ENCODE data around the gene C17orf75. TPM values are rescaled to one million over a fixed set of nuclear protein-coding genes. Genes with fewer than 3 reads are reported as not detected.
"Not testable (repeated sequence)": the region's sequence is repeated elsewhere in the genome, so short reads cannot be mapped to it uniquely, and the experiment has no call there.

Gene C17orf75
- total RNA-seq, 1 donor from 2014 or later: 33.9 TPM

DNA sequence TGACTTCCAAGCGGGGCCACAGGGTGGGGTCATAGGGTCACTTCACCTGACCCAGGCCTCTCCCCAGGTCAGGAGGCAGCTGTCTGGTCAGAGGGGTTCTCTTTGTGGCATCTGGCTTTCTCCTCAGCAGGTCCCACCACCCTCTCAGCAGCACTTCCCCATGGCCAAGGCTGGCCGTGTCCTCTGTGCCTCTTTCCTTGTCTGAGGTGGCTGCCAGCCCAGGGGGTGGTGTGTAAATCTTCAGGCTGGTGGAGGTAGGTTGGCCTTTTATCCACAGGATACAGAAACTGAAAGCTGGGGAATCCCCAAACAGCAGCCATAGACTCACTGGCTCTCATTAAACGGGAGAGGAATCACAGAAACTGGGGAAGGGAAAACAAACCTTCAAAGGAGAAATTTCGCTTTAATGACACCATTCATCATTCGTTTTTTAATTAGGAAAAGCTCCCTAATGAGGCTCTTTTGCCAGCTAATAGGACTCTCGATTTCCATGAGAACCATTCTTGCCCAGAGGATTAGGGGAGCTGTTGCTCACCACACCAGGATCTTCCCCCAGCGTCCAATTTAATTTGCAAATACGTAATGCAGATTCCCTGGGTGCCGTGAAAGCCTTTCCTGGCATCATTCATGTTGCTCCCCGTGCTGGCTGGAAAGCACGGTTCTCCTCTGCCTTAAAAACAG lies 18.0 kb downstream of the C17orf75 start:
- Histone ChIP-seq H3K27me3 (ENCODE audit: control insufficient read depth, insufficient read depth, low read length) (no peaks in the 10 kb centered on the region), H3K4me3 (ENCODE audit: low read depth, low read length) (no peak overlapping the region), H3K36me3 (ENCODE audit: control insufficient read depth, insufficient read depth, low read length) (no peaks in the 10 kb centered on the region)
- TF ChIP-seq, protein P1, sequence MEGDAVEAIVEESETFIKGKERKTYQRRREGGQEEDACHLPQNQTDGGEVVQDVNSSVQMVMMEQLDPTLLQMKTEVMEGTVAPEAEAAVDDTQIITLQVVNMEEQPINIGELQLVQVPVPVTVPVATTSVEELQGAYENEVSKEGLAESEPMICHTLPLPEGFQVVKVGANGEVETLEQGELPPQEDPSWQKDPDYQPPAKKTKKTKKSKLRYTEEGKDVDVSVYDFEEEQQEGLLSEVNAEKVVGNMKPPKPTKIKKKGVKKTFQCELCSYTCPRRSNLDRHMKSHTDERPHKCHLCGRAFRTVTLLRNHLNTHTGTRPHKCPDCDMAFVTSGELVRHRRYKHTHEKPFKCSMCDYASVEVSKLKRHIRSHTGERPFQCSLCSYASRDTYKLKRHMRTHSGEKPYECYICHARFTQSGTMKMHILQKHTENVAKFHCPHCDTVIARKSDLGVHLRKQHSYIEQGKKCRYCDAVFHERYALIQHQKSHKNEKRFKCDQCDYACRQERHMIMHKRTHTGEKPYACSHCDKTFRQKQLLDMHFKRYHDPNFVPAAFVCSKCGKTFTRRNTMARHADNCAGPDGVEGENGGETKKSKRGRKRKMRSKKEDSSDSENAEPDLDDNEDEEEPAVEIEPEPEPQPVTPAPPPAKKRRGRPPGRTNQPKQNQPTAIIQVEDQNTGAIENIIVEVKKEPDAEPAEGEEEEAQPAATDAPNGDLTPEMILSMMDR (IDR thresholded peaks at IDR 0.05; ENCODE audit: insufficient read depth, low read length, poor library complexity, severe bottlenecking): no peak
- DNase-seq (ENCODE audit: low read depth): no peak

DNA sequence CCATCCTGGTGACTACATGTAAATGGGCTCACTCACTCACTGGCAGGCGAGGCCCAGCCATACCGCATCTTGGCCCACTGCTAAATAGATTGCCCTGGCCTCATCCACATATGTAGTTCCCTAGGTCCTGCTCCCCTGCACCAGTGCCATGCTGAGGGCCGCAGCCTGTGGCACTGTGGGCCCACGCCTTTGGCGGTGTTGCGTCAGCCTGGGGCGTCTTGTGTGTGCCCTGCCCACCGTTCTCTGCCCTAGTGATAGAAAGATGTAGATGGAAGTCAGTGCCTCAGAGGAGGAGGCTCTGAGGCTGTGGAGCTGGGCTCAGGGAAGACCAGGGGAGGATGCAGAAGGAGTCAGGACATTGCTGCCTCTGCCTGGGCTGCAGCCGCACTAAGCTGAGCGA lies 18.9 kb downstream of the C17orf75 start:
- DNase-seq (ENCODE audit: low read depth): no peak
- TF ChIP-seq, protein P1 (IDR thresholded peaks at IDR 0.05; ENCODE audit: insufficient read depth, low read length, poor library complexity, severe bottlenecking): no peak
- no peaks in the 10 kb centered on the region for H3K36me3 ChIP-seq (ENCODE audit: control insufficient read depth, insufficient read depth, low read length)
- no peak overlapping the region for H3K4me3 ChIP-seq (ENCODE audit: low read depth, low read length)
- H3K27me3 ChIP-seq (ENCODE audit: control insufficient read depth, insufficient read depth, low read length): peaks cover 2% of the 10 kb centered on the region

DNA sequence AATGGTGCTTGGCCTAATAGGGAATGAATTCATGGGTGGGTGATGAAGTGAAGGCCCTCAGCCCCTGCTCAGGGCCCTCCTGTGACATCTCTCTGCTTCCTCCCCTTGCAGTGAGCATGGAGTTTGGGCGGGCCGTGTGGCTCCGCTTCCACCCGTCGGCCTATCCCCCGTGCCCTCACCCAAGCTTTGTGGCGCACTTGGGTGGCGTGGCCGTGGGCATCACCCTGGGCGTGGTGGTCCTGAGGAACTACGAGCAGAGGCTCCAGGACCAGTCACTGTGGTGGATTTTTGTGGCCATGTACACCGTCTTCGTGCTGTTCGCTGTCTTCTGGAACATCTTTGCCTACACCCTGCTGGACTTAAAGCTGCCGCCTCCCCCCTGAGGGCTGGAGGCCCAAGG lies 21.1 kb downstream of the C17orf75 start:
- no peak overlapping the region for H3K4me3 ChIP-seq (ENCODE audit: low read depth, low read length)
- TF ChIP-seq, protein P1 (IDR thresholded peaks at IDR 0.05; ENCODE audit: insufficient read depth, low read length, poor library complexity, severe bottlenecking): no peak
- peaks cover 2% of the 10 kb centered on the region for H3K27me3 ChIP-seq (ENCODE audit: control insufficient read depth, insufficient read depth, low read length)
- no peaks in the 10 kb centered on the region for H3K36me3 ChIP-seq (ENCODE audit: control insufficient read depth, insufficient read depth, low read length)
- no peak for DNase-seq (ENCODE audit: low read depth)

DNA sequence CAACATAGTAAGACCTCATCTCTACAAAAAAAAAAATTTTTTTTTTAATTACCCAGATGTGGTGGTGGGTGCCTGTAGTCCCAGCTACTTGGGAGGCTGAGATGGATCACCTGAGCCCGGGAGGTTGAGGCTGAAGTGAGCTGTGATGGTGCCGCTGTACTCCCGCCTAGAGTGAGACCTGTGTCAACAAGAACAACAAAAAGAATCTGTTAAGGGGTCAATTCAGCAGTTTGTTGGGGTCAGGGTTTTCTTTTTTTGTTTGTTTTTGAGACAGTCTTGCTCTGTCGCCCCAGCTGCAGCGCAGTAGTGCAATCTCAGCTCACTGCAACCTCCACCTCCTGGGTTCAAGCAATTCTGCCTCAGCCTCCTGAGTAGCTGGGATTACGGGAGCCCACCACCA lies 21.9 kb downstream of the C17orf75 start:
- H3K36me3 ChIP-seq (ENCODE audit: control insufficient read depth, insufficient read depth, low read length); H3K4me3 ChIP-seq (ENCODE audit: low read depth, low read length); DNase-seq (ENCODE audit: low read depth); H3K27me3 ChIP-seq (ENCODE audit: control insufficient read depth, insufficient read depth, low read length): not testable (repeated sequence)

DNA sequence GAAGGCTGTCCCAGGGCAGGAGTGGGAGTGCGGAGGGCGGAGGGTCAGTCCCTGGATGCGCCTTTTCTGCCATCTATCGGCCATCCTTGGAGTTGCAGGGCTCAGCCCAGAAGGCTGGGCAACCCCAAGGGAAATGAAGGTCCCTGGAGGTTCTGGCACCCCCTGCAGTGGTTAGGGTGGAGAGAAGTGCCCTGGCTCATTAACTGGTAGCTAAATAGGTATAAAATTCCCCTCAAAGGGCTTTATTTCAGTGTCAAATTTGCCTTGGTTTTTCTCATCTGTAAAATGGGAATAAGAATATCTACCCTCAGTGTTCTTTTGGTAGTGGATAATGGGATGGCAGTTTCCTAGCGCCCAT lies 22.4 kb downstream of the C17orf75 start:
- DNase-seq (ENCODE audit: low read depth): no peak
- TF ChIP-seq, protein P1 (IDR thresholded peaks at IDR 0.05; ENCODE audit: insufficient read depth, low read length, poor library complexity, severe bottlenecking): peak; percentile 99
- Histone ChIP-seq H3K36me3 (ENCODE audit: control insufficient read depth, insufficient read depth, low read length) (no peaks in the 10 kb centered on the region), H3K4me3 (ENCODE audit: low read depth, low read length) (no peak overlapping the region), H3K27me3 (ENCODE audit: control insufficient read depth, insufficient read depth, low read length) (peaks cover 2% of the 10 kb centered on the region)

DNA sequence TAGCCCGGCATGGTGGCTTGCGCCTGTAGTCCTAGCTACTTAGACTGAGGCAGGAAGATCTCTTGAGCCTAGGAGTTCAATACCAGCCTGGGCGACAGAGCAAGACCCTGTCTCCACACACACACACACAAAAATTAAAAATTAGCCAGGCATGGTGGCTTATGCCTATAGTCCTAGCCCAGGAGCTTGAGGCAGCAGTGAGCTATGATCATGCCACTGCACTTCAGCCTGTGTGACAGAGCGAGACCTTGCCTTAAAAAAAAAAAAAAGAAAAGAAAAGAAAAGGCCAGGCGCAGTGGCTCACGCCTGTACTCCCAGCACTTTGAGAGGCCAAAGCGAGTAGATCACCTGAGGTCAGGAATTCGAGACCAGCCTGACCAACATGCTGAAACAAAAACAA lies 23.9 kb downstream of the C17orf75 start:
- TF ChIP-seq, protein P1 (IDR thresholded peaks at IDR 0.05; ENCODE audit: insufficient read depth, low read length, poor library complexity, severe bottlenecking): no peak
- no peak for DNase-seq (ENCODE audit: low read depth)
- Histone ChIP-seq H3K36me3 (ENCODE audit: control insufficient read depth, insufficient read depth, low read length) (no peaks in the 10 kb centered on the region), H3K27me3 (ENCODE audit: control insufficient read depth, insufficient read depth, low read length) (peaks cover 2% of the 10 kb centered on the region), H3K4me3 (ENCODE audit: low read depth, low read length) (no peak overlapping the region)
